Loucy (cell line): ENCODE results near the gene ZNF70.
A peak's percentile ranks its signal among the peaks of the same experiment; 100 is the strongest.

Source experiments
- H2AFZ ChIP-seq: fragments of 200-600 bp; sonication (generic); 2 replicates; pipeline ENCODE4 v1.6.0; 2016; ENCODE audit warnings: antibody characterized with exemption, mild to moderate bottlenecking, low read length, moderate library complexity
- H3F3A ChIP-seq: fragments of 200-600 bp; 2 replicates; pipeline ENCODE4 v1.6.0; 2016; ENCODE audit warnings: antibody characterized with exemption, low read depth, mild to moderate bottlenecking
- H3K27me3 ChIP-seq: fragments of 200-600 bp; sonication (generic); 2 replicates; pipeline ENCODE4 v1.6.1; 2014; ENCODE audit warnings: low read length, mild to moderate bottlenecking; ENCODE audit not compliant: insufficient read depth, poor library complexity, severe bottlenecking
- H3K36me3 ChIP-seq: fragments of 200-600 bp; sonication (generic); 2 replicates; pipeline ENCODE4 v1.6.1; 2016; ENCODE audit warnings: low read length; ENCODE audit not compliant: insufficient read depth
- H3K4me1 ChIP-seq: fragments of 200-600 bp; sonication (generic); 2 replicates; pipeline ENCODE4 v1.5.1; 2014; ENCODE audit warnings: low read length, mild to moderate bottlenecking; ENCODE audit not compliant: insufficient read depth, poor library complexity, severe bottlenecking
- H3K4me2 ChIP-seq: fragments of 200-600 bp; sonication (generic); 2 replicates; pipeline ENCODE4 v1.6.0; 2014; ENCODE audit warnings: antibody characterized with exemption, low read length, low read depth, mild to moderate bottlenecking; ENCODE audit not compliant: poor library complexity, severe bottlenecking
- H3K4me3 ChIP-seq: fragments of 200-600 bp; sonication (generic); 2 replicates; pipeline ENCODE4 v1.5.1; 2014; ENCODE audit warnings: low read length, mild to moderate bottlenecking, mixed read lengths; ENCODE audit not compliant: poor library complexity, severe bottlenecking
- H3K79me2 ChIP-seq: fragments of 200-600 bp; sonication (generic); 2 replicates; pipeline ENCODE4 v1.6.1; 2014; ENCODE audit warnings: low read length; ENCODE audit not compliant: insufficient read depth
- H3K9ac ChIP-seq: fragments of 200-600 bp; sonication (generic); 2 replicates; pipeline ENCODE4 v1.6.0; 2014; ENCODE audit warnings: mild to moderate bottlenecking, low read depth, low read length, moderate library complexity; ENCODE audit not compliant: poor library complexity, severe bottlenecking
- H3K9me2 ChIP-seq: fragments of 200-600 bp; sonication (generic); replicated peaks from 2 replicates; pipeline ENCODE4 v1.6.1; 2016; ENCODE audit warnings: low read depth, low read length, mixed read lengths
- H3K9me3 ChIP-seq: fragments of 200-600 bp; sonication (generic); 2 replicates; pipeline ENCODE4 v1.6.1; 2014; ENCODE audit warnings: mild to moderate bottlenecking, antibody characterized with exemption, low read length, low read depth; ENCODE audit not compliant: insufficient read depth
- H4K20me1 ChIP-seq: fragments of 200-600 bp; sonication (generic); 2 replicates; pipeline ENCODE4 v1.6.0; 2014; ENCODE audit warnings: antibody characterized with exemption, low read length, mild to moderate bottlenecking; ENCODE audit not compliant: insufficient read depth, poor library complexity, severe bottlenecking
- EZH2phosphoT487 ChIP-seq: fragments of 200-600 bp; IDR thresholded peaks from 2 replicates; pipeline ENCODE4 v1.6.1; 2018; ENCODE audit warnings: antibody characterized with exemption, mild to moderate bottlenecking, moderate library complexity, borderline replicate concordance
- TF ChIP-seq, protein P1 (sequence below): fragments of 200-600 bp; sonication (generic); conservative IDR thresholded peaks from 2 replicates; pipeline ENCODE4 v1.5.1; 2014; ENCODE audit warnings: mild to moderate bottlenecking, antibody characterized with exemption, low read length

Gene ZNF70

DNA sequence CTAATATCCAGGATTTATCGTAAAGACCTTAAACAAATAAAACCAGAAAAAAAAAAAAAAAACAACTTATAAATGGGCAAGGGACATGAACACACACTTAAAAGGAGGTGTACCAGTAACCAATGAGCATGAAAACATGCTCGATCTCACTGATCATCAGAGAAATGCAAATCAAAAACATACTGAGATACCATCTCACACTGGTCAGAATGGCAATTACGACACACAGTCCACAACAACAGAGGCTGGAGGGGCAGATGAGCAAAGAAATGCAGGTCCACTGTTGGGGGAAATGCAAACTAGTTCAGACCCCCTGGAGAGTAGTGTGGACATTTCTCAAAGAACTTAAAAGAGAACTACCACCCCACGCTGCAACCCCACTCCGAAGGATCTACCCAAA is 46.9 kb downstream of the ZNF70 start:
- Histone ChIP-seq H2AFZ (no peak overlapping the region), H3K79me2 (peaks cover 74% of the 10 kb centered on the region), H3K4me2 (peak overlapping the region; percentile 38), H4K20me1 (peaks cover 8% of the 10 kb centered on the region), H3K9me2 (no peaks in the 10 kb centered on the region), H3K4me1 (peaks cover 36% of the 10 kb centered on the region), H3K9ac (no peak overlapping the region), H3F3A (peaks cover 4% of the 10 kb centered on the region; the same call in 1 of the 2 replicates), H3K36me3 (peaks cover 69% of the 10 kb centered on the region; the same call in 1 of the 2 replicates), H3K27me3 (no peaks in the 10 kb centered on the region), H3K9me3 (no peaks in the 10 kb centered on the region), H3K4me3 (no peak overlapping the region)
- no peak for TF ChIP-seq EZH2phosphoT487
- TF ChIP-seq, protein P1, sequence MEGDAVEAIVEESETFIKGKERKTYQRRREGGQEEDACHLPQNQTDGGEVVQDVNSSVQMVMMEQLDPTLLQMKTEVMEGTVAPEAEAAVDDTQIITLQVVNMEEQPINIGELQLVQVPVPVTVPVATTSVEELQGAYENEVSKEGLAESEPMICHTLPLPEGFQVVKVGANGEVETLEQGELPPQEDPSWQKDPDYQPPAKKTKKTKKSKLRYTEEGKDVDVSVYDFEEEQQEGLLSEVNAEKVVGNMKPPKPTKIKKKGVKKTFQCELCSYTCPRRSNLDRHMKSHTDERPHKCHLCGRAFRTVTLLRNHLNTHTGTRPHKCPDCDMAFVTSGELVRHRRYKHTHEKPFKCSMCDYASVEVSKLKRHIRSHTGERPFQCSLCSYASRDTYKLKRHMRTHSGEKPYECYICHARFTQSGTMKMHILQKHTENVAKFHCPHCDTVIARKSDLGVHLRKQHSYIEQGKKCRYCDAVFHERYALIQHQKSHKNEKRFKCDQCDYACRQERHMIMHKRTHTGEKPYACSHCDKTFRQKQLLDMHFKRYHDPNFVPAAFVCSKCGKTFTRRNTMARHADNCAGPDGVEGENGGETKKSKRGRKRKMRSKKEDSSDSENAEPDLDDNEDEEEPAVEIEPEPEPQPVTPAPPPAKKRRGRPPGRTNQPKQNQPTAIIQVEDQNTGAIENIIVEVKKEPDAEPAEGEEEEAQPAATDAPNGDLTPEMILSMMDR = no peak

- no peak overlapping the region for H3K4me3 ChIP-seq
- H3K9ac ChIP-seq = no peak overlapping the region
- no peaks in the 10 kb centered on the region for H3K9me2 ChIP-seq
- peaks cover 4% of the 10 kb centered on the region for H4K20me1 ChIP-seq
- peaks cover 55% of the 10 kb centered on the region for H3K4me1 ChIP-seq
- peaks cover 4% of the 10 kb centered on the region; the same call in 1 of the 2 replicates for H3F3A ChIP-seq
- no peak overlapping the region for H3K4me2 ChIP-seq
- no peaks in the 10 kb centered on the region for H3K27me3 ChIP-seq
- H3K36me3 ChIP-seq = peaks cover 54% of the 10 kb centered on the region; the same call in 1 of the 2 replicates
- TF ChIP-seq, protein P1 = no peak
- TF ChIP-seq EZH2phosphoT487 = no peak
- no peaks in the 10 kb centered on the region for H3K9me3 ChIP-seq
- H2AFZ ChIP-seq = no peak overlapping the region
- peaks cover 83% of the 10 kb centered on the region for H3K79me2 ChIP-seq
These were observed 50.2 kb downstream of the ZNF70 start for GRCh38 chr22:23700706-23701105.

GRCh38 chr22:23698673-23699235 is 52.2 kb downstream of the ZNF70 start:
- Histone ChIP-seq H2AFZ (no peak overlapping the region), H3K9me3 (no peaks in the 10 kb centered on the region), H3K9ac (peak overlapping the region; percentile 89), H3K4me2 (no peak overlapping the region), H3F3A (no peaks in the 10 kb centered on the region), H3K9me2 (no peaks in the 10 kb centered on the region), H3K4me1 (peaks cover 47% of the 10 kb centered on the region), H4K20me1 (no peaks in the 10 kb centered on the region), H3K79me2 (peaks cover 79% of the 10 kb centered on the region), H3K27me3 (no peaks in the 10 kb centered on the region), H3K36me3 (peaks cover 59% of the 10 kb centered on the region; the same call in 1 of the 2 replicates), H3K4me3 (no peak overlapping the region)
- TF ChIP-seq, protein P1 = no peak
- TF ChIP-seq EZH2phosphoT487 = no peak
